ENCODE results near the gene LARP1. TPM values are rescaled to one million over a fixed set of nuclear protein-coding genes. Genes with fewer than 3 reads are reported as not detected.

Gene LARP1
- total and polyA plus RNA-seq, 10 of the 15 experiments (the other 5 are each of a cell fraction or from before 2014, with no cell fraction given) = 22.6 to 227 (median 60.8) TPM

GRCh38 chr5:154863291-154864080 lies 108.3 kb downstream of the LARP1 start:
- ChIA-PET POLR2A (interaction anchor here (0.6 to 1.0 kb wide), 2 partner anchors 102 to 216 kb away, joined by 3 read pairs; no protein-coding TSS in a partner anchor), RAD21 (ENCODE audit: unreplicated experiment) (no interaction called here), SMC1A (ENCODE audit: uncharacterized antibody, unreplicated experiment) (interaction anchor here (1.0 kb wide), 1 partner anchor 17 kb away, joined by 4 read pairs; no protein-coding TSS in a partner anchor), CTCF (interaction anchor here (0.8 to 1.6 kb wide), 3 partner anchors 43 to 213 kb away, joined by 3 to 4 read pairs (median 3); no protein-coding TSS in a partner anchor)
- Histone ChIP-seq H3K4me3 (no peak overlapping the region), H3K4me2 (ENCODE audit: control insufficient read depth, insufficient read depth) (0 out of 2 replicates have a peak overlapping the region, but pooled peaks have one; percentile 77), H3K79me2 (ENCODE audit: control insufficient read depth, insufficient read depth, low read length) (peaks cover 53% of the 10 kb centered on the region), H4K20me1 (ENCODE audit: control insufficient read depth, insufficient read depth) (no peaks in the 10 kb centered on the region; the same call in 1 of the 2 replicates), H3K36me3 (ENCODE audit: control insufficient read depth in 2 of 2, insufficient read depth in 2 of 2, low read length in 1 of 2) (peaks cover 1 to 5% of the 10 kb centered on the region in 2 experiments), H3K9ac (ENCODE audit: control insufficient read depth, insufficient read depth, low read length) (no peak overlapping the region), H2AFZ (ENCODE audit: control insufficient read depth, low read depth, low read length) (no peak overlapping the region), H3K27ac (ENCODE audit: control insufficient read depth, insufficient read depth) (no peak overlapping the region), H3K4me1 (ENCODE audit: control insufficient read depth, insufficient read depth, low read length) (peaks cover 17% of the 10 kb centered on the region), H3K27me3 (replicated peaks in 1 of 2; ENCODE audit: control insufficient read depth in 2 of 2, insufficient read depth in 2 of 2, low read length in 1 of 2) (no peaks in the 10 kb centered on the region), H3K9me3 (replicated peaks; ENCODE audit: control insufficient read depth, insufficient read depth, low read length) (no peaks in the 10 kb centered on the region)
- FAIRE-seq (no peak), ATAC-seq (no peak), DNase-seq (ENCODE audit: low read depth, low spot score) (no peak)
- intact Hi-C loops (cut with micrococcal nuclease; ENCODE audit: unreplicated experiment) = loop anchor here (5.0 kb wide), 1 partner anchor 211 kb away; no protein-coding TSS in a partner anchor
- in situ Hi-C loops (cut with MboI) = loop anchor here (5.0 kb wide), 1 partner anchor 111 kb away; no protein-coding TSS in a partner anchor
- TF ChIP-seq ESRRA (IDR thresholded peaks at IDR 0.05; ENCODE audit: low read length) = no peak
- no peak for TF ChIP-seq USF2 (IDR thresholded peaks at IDR 0.05; ENCODE audit: borderline replicate concordance, low read depth, low read length)
- WGBS (ENCODE audit: insufficient coverage, insufficient replicate concordance, low lambda C conversion rate, missing lambda C conversion rate) = 99% methylated on average over 7 of the region's 7 CpGs
- no TSS peak for BruUV-seq (replicated peaks)

- Histone ChIP-seq H3K36me3 (ENCODE audit: control insufficient read depth in 2 of 2, insufficient read depth in 2 of 2, low read length in 1 of 2) (peaks cover 3 to 13% of the 10 kb centered on the region in 2 experiments), H4K20me1 (ENCODE audit: control insufficient read depth, insufficient read depth) (no peaks in the 10 kb centered on the region; the same call in 1 of the 2 replicates), H3K4me1 (ENCODE audit: control insufficient read depth, insufficient read depth, low read length) (peaks cover 13% of the 10 kb centered on the region; the same call in 1 of the 2 replicates), H3K27ac (ENCODE audit: control insufficient read depth, insufficient read depth) (no peak overlapping the region), H3K79me2 (ENCODE audit: control insufficient read depth, insufficient read depth, low read length) (peaks cover 32% of the 10 kb centered on the region), H3K4me3 (no peak overlapping the region), H3K27me3 (replicated peaks in 1 of 2; ENCODE audit: control insufficient read depth in 2 of 2, insufficient read depth in 2 of 2, low read length in 1 of 2) (no peaks in the 10 kb centered on the region), H3K4me2 (ENCODE audit: control insufficient read depth, insufficient read depth) (no peak overlapping the region), H3K9ac (ENCODE audit: control insufficient read depth, insufficient read depth, low read length) (no peak overlapping the region), H3K9me3 (replicated peaks; ENCODE audit: control insufficient read depth, insufficient read depth, low read length) (no peaks in the 10 kb centered on the region), H2AFZ (ENCODE audit: control insufficient read depth, low read depth, low read length) (no peak overlapping the region)
- 97% methylated on average over 5 of the region's 5 CpGs for WGBS (ENCODE audit: insufficient coverage, insufficient replicate concordance, low lambda C conversion rate, missing lambda C conversion rate)
- ATAC-seq (no peak), FAIRE-seq (no peak), DNase-seq (ENCODE audit: low read depth, low spot score) (no peak)
- in situ Hi-C loops (cut with MboI) = no loop called here
- CTCF ChIA-PET = interaction anchor here (0.5 kb wide), 1 partner anchor 40 kb away, joined by 4 read pairs; no protein-coding TSS in a partner anchor
- RAD21 ChIA-PET (ENCODE audit: unreplicated experiment) = no interaction called here
- intact Hi-C loops (cut with micrococcal nuclease; ENCODE audit: unreplicated experiment) = no loop called here
- POLR2A ChIA-PET = no interaction called here
- TSS peak; percentile 15 for BruUV-seq (replicated peaks)
- SMC1A ChIA-PET (ENCODE audit: uncharacterized antibody, unreplicated experiment) = no interaction called here
- no peak for TF ChIP-seq BCL11A (IDR thresholded peaks at IDR 0.05; ENCODE audit: low read depth, low read length)
- TF ChIP-seq EED (IDR thresholded peaks at IDR 0.05; ENCODE audit: low read depth) = no peak
- TF ChIP-seq RBBP5 (conservative IDR thresholded peaks at IDR 0.05) = no peak
- TF ChIP-seq TBL1XR1 (IDR thresholded peaks at IDR 0.05; ENCODE audit: low read depth, low read length) = no peak
- TF ChIP-seq HCFC1 (IDR thresholded peaks at IDR 0.05; ENCODE audit: low read length) = no peak
- no peak for TF ChIP-seq STAT1 (conservative IDR thresholded peaks at IDR 0.05)
- TF ChIP-seq E2F8 (IDR thresholded peaks at IDR 0.05; ENCODE audit: low read depth, partially characterized antibody) = no peak
- no peak for TF ChIP-seq RFX5 (IDR thresholded peaks at IDR 0.05; ENCODE audit: low read depth, low read length)
Observed at GRCh38 chr5:154865466-154866184, 110.4 kb downstream of the LARP1 start.

Data from GM12878 (cell line).